ENCODE data around the gene RNU5B-1. TPM values are rescaled to one million over a fixed set of nuclear protein-coding genes. Genes with fewer than 3 reads are reported as not detected.

Gene RNU5B-1
- total RNA-seq, 6 experiments from 2014 or later: 8.6 to 18.0 (median 10.5) TPM; not detected in 3

- Mint-ChIP-seq H3K27ac (no peak overlapping the region), H3K36me3 (ENCODE audit: low read depth) (peaks cover 4% of the 10 kb centered on the region), H3K4me1 (ENCODE audit: low read depth) (no peaks in the 10 kb centered on the region), H3K9me3 (no peaks in the 10 kb centered on the region), H3K4me3 (no peak overlapping the region), H3K27me3 (ENCODE audit: insufficient read depth) (peaks cover 2% of the 10 kb centered on the region)
- DNase-seq: no peak
- no peak for TF ChIP-seq CTCF (IDR thresholded peaks at IDR 0.05)
Measured at GRCh38 chr15:65260968-65261367, 43.5 kb upstream of the RNU5B-1 start.

- Mint-ChIP-seq H3K36me3 (ENCODE audit: low read depth) (peaks cover 4% of the 10 kb centered on the region), H3K27ac (no peak overlapping the region), H3K9me3 (no peaks in the 10 kb centered on the region), H3K4me1 (ENCODE audit: low read depth) (no peaks in the 10 kb centered on the region), H3K4me3 (no peak overlapping the region), H3K27me3 (ENCODE audit: insufficient read depth) (peaks cover 2% of the 10 kb centered on the region)
- DNase-seq: no peak
- no peak for TF ChIP-seq CTCF (IDR thresholded peaks at IDR 0.05)
Measured at GRCh38 chr15:65263313-65263712, 41.2 kb upstream of the RNU5B-1 start.

- H3K9me3 Mint-ChIP-seq: no peaks in the 10 kb centered on the region
- H3K4me1 Mint-ChIP-seq (ENCODE audit: low read depth): no peaks in the 10 kb centered on the region
- H3K36me3 Mint-ChIP-seq (ENCODE audit: low read depth): no peaks in the 10 kb centered on the region
- TF ChIP-seq CTCF (IDR thresholded peaks at IDR 0.05): no peak
- H3K27me3 Mint-ChIP-seq (ENCODE audit: insufficient read depth): no peaks in the 10 kb centered on the region; the same call in none of the 2 replicates
- no peak overlapping the region for H3K4me3 Mint-ChIP-seq
- no peak overlapping the region for H3K27ac Mint-ChIP-seq
- DNase-seq: no peak
Measured at GRCh38 chr15:65264863-65265430, 39.5 kb upstream of the RNU5B-1 start.

- no peaks in the 10 kb centered on the region; the same call in 1 of the 2 replicates for H3K27me3 Mint-ChIP-seq (ENCODE audit: insufficient read depth)
- H3K4me1 Mint-ChIP-seq (ENCODE audit: low read depth): no peaks in the 10 kb centered on the region
- no peak overlapping the region for H3K4me3 Mint-ChIP-seq
- no peaks in the 10 kb centered on the region for H3K36me3 Mint-ChIP-seq (ENCODE audit: low read depth)
- no peak for DNase-seq
- TF ChIP-seq CTCF (IDR thresholded peaks at IDR 0.05): no peak
- H3K9me3 Mint-ChIP-seq: no peaks in the 10 kb centered on the region
- no peak overlapping the region for H3K27ac Mint-ChIP-seq
Measured at GRCh38 chr15:65266469-65266868, 38.0 kb upstream of the RNU5B-1 start.

- Mint-ChIP-seq H3K9me3 (no peaks in the 10 kb centered on the region), H3K4me1 (ENCODE audit: low read depth) (no peaks in the 10 kb centered on the region), H3K27me3 (ENCODE audit: insufficient read depth) (no peaks in the 10 kb centered on the region; the same call in 1 of the 2 replicates), H3K36me3 (ENCODE audit: low read depth) (no peaks in the 10 kb centered on the region), H3K27ac (no peak overlapping the region), H3K4me3 (no peak overlapping the region)
- no peak for TF ChIP-seq CTCF (IDR thresholded peaks at IDR 0.05)
- DNase-seq: no peak
Measured at GRCh38 chr15:65268411-65268810, 36.1 kb upstream of the RNU5B-1 start.

Measured in HFFc6 (cell line).